HG03097 (cell line): ENCODE measurements around the gene COPS9.

Experiments used
- ATAC-seq: cut with Tn5 transposase; IDR thresholded peaks from one replicate; pipeline ENCODE4 v1.9.1; 2021; ENCODE audit not compliant: unreplicated experiment, low FRiP score

The COPS9 gene

DNA sequence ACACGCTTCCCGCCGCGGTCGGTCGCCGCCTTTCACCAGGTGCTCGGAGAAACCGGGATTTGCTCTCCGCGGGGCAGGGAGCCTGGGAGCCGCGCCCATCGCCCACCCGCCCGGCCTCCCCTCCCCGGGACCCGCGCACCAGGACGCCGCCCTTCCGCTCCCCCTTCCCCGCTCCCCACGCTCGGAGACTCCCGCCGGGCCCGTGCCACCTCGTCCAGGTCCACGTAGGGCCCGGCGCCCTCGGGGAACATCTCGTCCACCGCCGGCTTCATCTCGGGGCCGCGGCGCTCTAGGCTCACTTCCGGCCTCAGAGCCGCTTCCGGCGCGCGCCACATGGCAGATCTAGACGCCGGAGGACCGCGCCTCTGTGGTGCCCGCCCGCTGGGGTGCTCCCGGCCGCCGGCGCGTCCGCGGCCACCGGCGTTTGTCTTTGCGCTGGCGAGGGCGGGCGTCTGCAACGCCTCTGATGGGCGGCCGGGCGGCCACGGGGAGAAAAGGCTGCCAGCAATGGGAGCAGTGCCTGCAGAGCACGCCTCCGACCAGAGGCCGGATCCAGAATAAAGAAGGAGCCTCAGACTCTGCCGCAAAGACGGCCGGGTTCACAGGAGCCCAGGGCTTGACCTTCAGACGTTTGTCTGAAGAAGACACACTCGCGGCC lies at the start of gene COPS9:
COPS9 (minus strand) TSS at position 293 of the 658 bp plus-strand sequence; CDS start at position 272, 21 bp downstream.
- ATAC-seq: peak; percentile 83

DNA sequence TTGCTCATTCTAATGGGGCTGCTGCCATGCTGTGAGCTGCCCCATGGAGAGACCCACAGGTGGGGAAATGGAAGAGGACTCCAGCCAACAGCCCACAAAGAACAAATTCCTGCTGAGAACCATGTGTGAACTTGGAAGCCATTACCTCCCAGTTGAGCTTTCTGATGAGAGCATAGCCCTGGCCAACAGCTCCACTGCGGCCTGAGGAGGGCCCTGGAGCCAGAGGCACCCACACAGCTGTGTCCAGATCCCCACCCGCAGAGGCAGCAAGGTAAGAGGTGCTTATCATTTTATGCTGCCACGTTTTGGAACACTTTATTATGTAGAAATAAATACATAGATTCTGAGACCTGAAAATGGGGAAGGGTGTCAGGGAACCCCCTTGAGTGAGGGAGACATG lies 48.6 kb upstream of the COPS9 start:
- ATAC-seq: no peak

DNA sequence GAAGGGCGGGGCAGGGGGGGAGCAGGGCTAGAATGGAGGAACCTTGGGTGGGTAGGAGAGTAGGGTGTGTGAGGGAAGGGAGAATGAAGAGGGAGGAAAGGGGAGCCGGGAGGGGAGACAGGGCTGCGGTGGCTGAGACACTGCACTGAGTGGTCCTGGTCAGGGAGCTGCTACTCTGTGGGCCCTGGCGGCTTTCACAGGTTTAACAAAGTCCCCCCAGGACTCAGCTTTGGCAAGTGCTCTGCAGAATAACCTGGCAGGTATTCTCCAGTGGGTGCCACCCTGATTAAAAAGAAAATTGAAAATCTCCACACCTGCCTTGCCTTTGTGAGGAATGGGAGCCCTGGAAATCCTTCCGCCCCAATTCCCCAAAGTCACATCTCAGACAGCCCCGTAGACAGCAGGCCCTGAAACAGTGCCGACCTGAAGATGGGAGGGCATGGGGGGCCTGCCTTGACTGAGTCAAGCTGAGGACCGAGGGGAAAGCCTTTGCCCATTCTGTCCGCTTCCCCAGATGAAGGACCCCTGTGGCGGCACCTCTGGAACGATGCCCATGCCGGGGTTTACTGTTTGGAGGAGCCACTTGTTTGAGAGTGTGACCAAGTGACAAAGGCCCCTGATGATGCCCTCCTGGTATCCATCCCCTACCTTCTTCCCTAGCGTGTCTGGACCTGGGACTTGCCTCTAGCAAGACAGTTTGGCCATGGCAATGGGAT lies 47.9 kb upstream of the COPS9 start:
- no peak for ATAC-seq

DNA sequence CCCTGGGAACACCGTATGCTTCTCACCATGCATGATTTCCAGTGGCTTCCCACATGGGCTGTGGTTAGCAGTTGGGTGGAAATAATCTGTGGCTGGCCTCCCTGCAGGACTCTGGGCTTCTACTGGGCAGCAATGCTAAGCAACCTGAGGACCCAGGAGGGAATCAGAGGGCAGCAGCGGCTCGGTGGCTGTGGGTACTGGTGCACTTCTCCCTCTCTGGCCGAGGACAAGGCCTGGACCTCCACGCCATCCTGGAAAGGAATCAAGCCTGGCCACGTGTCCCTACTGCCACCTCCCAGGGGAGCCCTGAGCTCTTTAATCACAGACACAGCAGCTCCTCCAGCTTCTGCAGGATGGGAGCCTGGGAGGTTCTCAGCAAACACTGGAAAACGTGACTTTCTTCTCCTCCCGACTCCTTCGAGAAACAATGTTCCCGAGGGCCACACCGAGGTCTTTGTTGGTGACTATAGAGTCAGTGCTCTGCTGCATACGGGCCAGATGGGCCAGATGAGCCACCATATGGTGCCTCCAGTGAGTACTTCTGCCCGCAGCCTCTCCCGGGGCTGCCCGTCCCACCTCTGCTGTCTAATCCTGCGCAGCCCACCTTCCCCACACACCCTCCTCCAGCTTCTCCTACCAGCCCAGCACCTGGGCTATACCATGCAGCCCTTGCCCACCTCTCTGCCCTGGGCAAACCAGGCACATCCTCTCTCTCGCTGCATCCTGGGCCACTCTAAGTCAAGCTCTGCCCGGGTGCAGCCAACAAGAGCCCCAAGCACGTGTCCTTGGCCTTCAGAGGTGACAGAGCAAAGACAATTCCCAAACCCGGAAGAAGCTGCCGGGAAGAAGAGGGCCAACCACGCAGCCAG lies 47.1 kb upstream of the COPS9 start:
- ATAC-seq: no peak

DNA sequence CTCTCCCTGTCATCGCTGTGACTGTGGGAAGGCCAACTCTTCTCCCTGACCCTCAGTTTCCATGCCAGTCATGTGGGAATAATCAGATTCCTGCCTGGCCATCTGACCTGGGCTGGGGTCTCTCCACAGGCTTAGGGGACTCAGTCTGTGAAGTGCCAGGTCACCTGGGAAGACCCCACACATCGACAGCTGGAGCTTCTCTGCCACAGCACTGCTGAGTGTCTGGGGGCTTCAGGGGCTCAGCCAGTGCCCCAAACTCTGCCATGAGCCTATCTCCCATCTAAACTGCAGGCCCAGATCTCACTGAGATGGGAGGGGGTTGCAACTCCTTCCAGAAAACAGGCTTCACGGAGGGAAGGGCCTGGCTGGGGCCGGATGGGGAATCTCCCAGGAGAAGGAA lies 46.4 kb upstream of the COPS9 start:
- no peak for ATAC-seq

DNA sequence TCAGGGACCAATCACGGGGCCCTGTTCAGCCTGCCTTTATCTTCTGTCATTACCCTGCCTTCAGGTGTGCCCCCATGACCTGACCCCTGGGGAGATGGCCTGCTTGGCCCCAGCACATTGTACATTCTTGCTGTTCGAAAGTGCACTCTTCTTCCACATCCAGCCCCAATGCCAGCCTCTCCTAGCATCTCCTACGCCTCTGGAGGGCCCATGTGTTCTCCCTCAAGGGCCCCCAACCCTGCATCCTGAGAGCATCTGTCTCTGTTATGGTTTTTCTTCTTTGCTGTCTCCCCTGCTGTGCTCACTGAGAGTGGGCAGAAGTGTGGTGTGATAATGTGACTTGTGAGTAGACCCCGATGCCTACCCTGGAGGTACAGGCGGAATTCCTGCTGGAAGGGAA lies 45.9 kb upstream of the COPS9 start:
- ATAC-seq: no peak

DNA sequence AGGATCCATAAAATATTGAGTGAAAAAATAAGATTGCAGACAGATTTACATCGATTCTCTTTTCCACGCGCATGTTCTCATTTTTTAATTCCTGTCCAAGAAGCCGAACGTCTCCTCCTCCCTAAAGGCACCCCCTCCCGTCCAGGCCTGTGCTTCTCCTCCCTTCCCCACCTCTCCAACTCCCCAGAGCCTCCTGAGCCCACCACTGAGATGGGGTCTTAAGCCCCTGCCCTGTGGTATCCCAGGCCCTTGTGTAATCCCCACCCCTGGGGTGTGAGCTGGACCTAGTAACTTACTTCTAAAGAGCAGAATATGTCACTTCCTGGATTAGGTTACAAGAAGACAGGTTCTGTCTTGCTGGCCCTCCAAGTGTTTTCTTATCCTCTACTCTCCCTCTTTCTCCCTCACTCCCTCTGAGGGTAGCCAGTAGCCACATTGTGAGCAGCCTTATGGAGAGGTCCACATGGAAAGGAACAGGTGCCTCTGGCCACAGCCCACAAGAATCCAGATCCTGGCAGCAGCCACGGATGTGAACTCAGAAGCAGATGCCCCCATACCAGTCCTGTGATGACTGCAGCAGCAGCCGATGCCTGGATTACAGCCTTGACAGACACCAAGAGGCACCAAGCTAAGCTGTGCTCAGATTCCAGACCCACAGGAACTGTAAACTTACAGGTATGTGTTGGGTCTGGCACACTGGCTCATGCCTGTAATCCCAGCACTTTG lies 44.0 kb upstream of the COPS9 start:
- no peak for ATAC-seq

DNA sequence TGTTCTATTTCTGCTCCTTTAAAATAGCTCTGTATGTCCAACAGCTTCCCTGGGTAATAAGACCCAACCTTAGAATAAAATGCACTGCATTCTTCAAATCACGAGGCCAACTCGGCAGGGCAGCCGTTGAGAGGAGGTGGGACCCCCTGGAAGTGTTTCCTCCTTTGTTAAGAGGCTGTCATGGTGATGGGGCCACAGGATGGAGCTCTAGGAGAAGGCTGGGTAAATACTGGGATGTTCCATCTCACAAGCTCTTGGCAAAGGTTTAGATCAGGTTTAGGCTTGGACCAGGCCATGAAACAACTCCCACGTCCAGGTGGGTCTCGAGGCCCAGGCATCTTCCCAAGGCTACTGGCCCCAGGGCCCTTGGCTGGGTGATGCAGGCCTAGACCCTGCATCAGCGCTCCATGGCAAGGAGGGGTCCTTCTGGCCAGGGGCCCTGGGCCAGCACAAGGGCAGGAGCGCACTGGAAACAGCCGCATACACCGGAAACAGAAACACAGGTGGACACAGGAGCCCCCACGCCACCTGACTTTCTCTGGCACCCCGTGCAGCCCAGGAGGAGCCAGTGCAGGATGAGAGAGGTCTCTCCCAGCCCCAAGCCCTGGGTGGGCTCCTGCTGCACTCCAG lies 43.2 kb upstream of the COPS9 start:
- no peak for ATAC-seq

DNA sequence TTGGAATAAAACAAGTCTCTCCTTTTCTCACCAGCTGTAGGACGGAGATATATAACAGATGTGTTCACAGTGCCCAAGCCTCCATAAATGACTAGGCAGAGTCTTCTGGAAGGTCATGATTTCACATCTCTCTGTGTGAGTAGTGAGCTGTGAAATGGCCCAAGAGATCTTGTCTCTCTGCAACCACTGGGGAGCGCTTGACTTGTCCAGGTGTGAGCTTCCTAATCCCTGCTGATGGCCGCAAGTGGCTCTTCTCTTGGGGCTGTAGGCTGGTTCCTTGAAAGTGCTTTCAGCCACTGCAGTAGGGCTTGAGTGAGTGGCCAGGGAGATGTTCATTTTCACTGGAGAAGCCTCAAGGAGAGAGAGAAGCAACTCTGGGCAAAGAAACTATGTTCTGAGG lies 42.5 kb upstream of the COPS9 start:
- no peak for ATAC-seq

DNA sequence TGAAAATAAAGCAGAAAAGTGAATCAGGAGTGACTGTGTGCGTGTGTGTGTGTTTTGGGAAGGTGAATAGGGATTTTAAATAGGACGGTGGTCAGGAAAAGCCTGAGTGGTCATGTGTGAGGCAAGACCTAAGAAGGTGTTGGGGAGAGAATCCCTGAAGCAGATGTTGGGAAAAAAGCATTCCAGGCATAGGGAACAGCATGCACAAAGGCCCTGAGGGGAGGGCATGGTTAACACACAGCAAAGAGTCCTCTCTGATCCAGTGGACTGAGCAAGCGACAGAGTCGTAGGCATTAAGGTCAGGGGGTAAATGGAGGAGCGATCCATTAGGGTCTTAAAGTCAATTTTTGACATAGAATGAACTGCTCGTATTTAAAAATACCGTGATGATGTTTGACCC lies 38.4 kb upstream of the COPS9 start:
- ATAC-seq: no peak

DNA sequence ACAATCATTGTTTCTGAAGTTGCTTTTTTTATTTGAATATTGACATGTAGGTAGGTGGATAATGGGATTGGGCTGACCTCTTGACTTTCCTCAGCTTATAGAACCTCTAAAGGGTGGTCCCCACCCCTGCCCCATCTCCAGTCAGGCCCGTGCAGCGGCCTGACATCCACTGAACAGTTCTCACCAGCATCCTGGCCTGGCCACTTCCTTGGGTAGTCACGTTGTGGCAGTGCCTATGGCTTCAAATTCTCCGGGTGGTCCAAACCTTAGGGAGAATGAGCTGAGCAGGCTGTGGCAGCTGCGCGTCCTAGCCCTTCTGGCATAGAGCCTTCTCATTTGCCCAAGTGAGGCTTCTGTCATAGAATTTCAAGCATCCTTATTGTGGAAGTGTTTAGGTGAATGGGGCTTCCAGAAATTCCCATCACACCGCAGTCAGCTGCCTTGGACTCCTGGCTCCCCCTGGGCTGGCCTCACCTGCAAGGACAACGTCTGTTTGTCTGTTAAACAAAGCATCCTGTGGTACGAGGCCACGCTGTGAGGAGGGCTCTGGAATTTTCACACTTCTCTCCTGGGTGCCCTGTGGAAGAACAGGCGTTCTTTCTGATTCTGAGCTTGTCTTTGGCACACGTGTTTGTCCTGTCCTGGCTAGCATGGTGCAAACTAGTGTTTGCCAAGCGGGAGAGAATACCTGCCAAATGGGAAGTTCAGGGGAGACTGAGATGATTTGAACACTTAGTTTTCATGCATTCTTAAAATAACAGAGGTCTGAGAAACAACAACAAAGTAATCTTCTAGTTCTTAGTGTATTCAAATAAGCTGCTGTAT lies 36.2 kb upstream of the COPS9 start:
- no peak for ATAC-seq

DNA sequence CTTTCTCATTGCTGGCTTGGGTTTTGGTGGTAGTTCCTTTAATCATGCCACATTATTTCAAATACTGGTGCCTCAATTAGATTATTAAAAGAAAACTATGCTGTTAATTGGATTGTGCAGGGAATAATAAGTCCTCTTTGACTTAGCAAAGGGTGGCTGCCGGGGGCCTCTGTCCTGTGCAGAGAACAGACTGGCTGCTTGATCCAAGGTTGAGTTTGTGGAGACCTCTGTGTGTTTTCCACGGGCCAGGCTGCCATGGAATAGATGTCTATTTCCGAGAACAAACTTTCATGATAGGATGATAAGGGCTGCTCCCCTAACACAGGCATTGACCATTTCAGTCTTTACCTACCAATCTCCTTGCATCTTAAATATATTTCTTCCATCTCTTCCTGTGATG lies 34.8 kb upstream of the COPS9 start:
- no peak for ATAC-seq

DNA sequence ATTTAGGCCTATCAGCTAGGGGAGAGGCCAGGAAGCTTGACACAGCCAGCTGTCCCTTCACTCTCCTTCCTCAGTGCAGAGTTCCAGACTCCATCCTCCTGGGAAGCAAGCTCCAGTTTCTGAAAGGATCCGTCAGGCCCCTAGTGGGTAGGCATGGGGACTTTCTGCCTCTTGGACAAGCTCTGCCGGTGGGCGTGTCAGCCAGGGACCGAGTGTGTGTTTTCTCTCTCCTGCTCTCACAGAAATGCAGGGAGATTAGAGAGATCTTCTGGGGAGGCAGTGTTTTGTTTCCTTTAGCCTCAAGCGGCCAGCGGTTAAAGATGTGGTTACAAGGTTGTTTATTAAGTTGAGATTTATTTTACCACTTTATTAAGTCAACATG lies 34.2 kb upstream of the COPS9 start:
- ATAC-seq: no peak

DNA sequence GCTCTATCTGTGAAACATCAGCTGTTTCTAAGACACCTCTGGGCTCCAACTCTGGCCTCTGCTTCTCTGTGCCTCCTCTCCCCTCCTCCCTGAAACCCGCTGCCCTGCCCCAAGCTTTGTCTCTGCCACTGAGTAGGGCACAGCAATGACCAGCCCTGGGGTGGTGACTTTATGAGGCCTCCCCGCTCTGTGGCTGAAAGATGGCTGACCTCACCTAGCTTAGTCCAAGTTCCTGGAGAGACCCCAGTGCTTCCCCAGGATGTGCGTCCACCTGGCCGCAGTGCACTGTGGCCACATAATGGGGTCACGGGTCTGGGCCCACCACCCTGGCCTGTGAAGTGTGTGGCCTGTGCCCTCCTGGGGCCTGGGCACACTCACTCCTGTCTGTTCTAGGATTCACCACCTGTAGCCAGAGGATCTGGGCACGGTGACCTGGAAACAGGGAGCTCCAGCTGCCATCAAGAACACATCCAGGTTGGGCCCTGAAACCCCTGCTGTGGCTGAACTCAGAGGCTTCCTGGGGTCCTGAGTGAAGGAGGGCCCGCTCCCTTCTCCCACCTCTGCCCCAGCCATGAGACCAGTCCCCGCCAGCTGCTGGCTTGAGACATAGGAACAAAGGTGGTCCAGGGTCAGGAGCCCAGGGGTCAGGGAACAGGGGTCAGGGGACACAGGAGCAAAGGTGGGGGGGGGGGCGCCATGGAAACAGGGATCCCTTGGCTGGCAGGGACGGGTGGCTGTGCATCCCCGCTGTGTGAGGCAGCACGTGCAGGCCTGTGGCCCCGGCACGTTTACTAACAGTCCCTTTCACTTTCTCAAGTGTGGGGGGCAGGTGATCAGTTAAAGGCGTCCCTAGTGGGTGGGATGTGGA lies 33.6 kb upstream of the COPS9 start:
- no peak for ATAC-seq

DNA sequence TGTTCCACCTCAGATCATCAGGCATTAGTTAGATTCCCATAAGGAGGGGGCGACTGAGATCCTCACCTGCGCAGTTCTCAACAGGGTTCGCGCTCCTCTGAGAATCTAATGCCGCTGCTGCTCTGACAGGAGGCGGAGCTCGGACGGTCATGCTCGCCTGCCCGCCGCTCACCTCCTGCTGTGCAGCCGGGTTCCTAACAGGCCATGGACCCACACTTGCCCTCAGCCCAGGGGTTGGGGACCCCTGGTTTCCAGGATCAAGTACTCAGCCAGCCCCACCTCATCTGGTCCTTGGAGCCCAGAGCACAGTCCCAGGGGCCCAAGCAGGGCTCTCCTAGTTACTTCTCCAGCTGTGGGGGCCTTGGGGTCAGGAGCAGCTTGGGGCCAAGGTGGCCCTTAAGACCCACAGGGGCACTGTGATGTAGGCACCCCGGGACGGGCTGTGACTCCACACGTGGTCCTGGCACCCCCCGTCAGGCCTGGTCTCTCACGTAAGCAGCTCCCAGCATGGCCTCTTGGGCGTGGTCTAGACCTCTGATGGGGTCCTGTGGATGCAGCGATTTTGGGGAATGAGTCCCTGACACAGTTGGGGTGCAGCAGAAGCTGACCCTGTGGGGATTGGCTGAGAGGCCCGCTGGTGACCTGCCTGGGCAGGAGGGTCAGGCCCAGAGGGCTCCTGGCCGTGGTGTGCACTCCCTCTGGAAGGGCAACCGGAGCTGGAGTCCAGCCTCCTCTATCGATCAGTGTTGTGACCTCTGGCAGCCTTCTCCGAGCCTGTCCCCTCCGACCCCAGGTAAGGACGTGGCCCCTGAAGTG lies 32.6 kb upstream of the COPS9 start:
- no peak for ATAC-seq

DNA sequence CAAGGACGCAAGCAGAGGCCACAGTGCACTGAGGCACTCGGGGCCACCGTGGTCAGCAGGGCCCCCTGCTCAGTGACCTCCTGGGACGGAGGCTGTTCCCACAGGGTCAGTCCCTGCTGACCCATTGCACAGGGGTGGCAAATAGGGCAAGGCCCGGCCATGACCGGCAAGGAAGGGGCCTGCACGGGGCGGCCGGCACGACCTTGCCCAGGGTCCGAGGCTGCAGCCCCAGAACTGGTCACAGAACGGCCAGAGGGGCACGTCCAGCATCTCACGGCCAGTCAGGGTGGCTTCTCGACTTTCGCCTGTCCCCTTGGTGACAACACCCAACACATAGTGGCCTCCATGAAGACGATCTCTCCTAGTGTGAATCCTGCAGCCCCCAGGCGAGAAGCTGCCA lies 31.9 kb upstream of the COPS9 start:
- no peak for ATAC-seq

DNA sequence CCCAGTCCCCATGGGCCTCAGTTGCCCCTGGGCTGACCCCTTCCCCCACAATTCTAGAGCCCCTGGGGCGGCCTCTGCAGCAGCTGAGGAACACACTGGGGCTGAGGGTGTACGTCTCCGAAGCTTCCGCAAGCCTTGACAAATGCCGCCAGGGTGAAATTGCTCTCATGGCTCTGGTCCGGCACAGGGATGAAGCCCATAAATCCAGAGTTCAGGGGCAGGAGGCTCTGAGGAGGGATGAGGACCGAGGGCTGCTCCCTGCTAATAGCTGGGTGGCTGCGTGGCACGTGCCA lies 31.4 kb upstream of the COPS9 start:
- no peak for ATAC-seq
